RWPE2 (cell line): ENCODE results near the gene PPP6R3.

Experiments used
- ATAC-seq: fragments of 200-7000 bp; cut with Tn5 transposase; 3 replicates; pipeline ENCODE4 v1.9.1; 2021; ENCODE audit warnings: low read depth
- DNase-seq: peaks from one replicate; pipeline ENCODE4 v3.0.0-alpha.2; 2020; ENCODE audit warnings: low spot score
- H3K27ac ChIP-seq: fragments of 450-650 bp; 2 replicates; pipeline ENCODE4 v1.5.1; 2017; ENCODE audit warnings: mild to moderate bottlenecking; ENCODE audit not compliant: poor library complexity, severe bottlenecking
- H3K27me3 ChIP-seq: fragments of 250-450 bp; sonication (Bioruptor Pico); 2 replicates; pipeline ENCODE4 v1.5.1; 2021; ENCODE audit warnings: mild to moderate bottlenecking, moderate library complexity; ENCODE audit not compliant: insufficient read depth, poor library complexity, severe bottlenecking
- H3K36me3 ChIP-seq: fragments of 250-450 bp; sonication (Bioruptor Pico); 2 replicates; pipeline ENCODE4 v1.5.1; 2020; ENCODE audit warnings: low read depth, mild to moderate bottlenecking, moderate library complexity
- H3K4me1 ChIP-seq: fragments of 250-450 bp; sonication (Bioruptor Pico); 2 replicates; pipeline ENCODE4 v1.5.1; 2021; ENCODE audit warnings: mild to moderate bottlenecking, moderate library complexity; ENCODE audit not compliant: insufficient read depth, poor library complexity, severe bottlenecking
- H3K4me3 ChIP-seq: fragments of 250-450 bp; sonication (Bioruptor Pico); 2 replicates; pipeline ENCODE4 v1.5.1; 2021; ENCODE audit warnings: mild to moderate bottlenecking, moderate library complexity; ENCODE audit not compliant: severe bottlenecking
- H3K9me3 ChIP-seq: fragments of 250-450 bp; sonication (Bioruptor Pico); 2 replicates; pipeline ENCODE4 v1.5.1; 2021; ENCODE audit warnings: mild to moderate bottlenecking, moderate library complexity; ENCODE audit not compliant: severe bottlenecking
- CTCF ChIP-seq: fragments of 450-650 bp; IDR thresholded peaks from one replicate; pipeline ENCODE4 v1.5.1; 2017; ENCODE audit warnings: mild to moderate bottlenecking, moderate library complexity; ENCODE audit not compliant: poor library complexity, severe bottlenecking

PPP6R3 gene

GRCh38 chr11:68584991-68585524 is 124.5 kb downstream of the PPP6R3 start:
- peaks cover 66% of the 10 kb centered on the region for H3K36me3 ChIP-seq
- no peak for TF ChIP-seq CTCF

GRCh38 chr11:68589547-68590216 is 129.1 kb downstream of the PPP6R3 start:
- no peak overlapping the region for H3K4me3 ChIP-seq
- DNase-seq = no peak
- TF ChIP-seq CTCF = no peak
- no peaks in the 10 kb centered on the region for H3K27me3 ChIP-seq
- no peaks in the 10 kb centered on the region for H3K4me1 ChIP-seq
- no peak for ATAC-seq
- H3K9me3 ChIP-seq = no peaks in the 10 kb centered on the region
- H3K36me3 ChIP-seq = peaks cover 94% of the 10 kb centered on the region
- no peak overlapping the region for H3K27ac ChIP-seq

More at GRCh38 chr11:68584991-68585524, 124.5 kb downstream of the PPP6R3 start:
- Histone ChIP-seq H3K4me1 (peaks cover 17% of the 10 kb centered on the region), H3K9me3 (no peaks in the 10 kb centered on the region), H3K4me3 (no peak overlapping the region), H3K27ac (no peak overlapping the region), H3K27me3 (no peaks in the 10 kb centered on the region)
- ATAC-seq (no peak; the same call in 2 of the 3 replicates), DNase-seq (no peak)

- Histone ChIP-seq H3K4me3 (no peak overlapping the region), H3K27ac (no peak overlapping the region), H3K9me3 (no peaks in the 10 kb centered on the region), H3K27me3 (no peaks in the 10 kb centered on the region), H3K36me3 (peaks cover 93% of the 10 kb centered on the region), H3K4me1 (no peaks in the 10 kb centered on the region)
- TF ChIP-seq CTCF = no peak
- no peak for DNase-seq
- ATAC-seq = no peak
Measured at GRCh38 chr11:68591719-68592118, 131.2 kb downstream of the PPP6R3 start.

- ATAC-seq = no peak
- H3K27me3 ChIP-seq = no peaks in the 10 kb centered on the region
- H3K4me3 ChIP-seq = no peak overlapping the region
- TF ChIP-seq CTCF = no peak
- no peak for DNase-seq
- no peak overlapping the region for H3K27ac ChIP-seq
- no peaks in the 10 kb centered on the region for H3K9me3 ChIP-seq
- H3K4me1 ChIP-seq = no peaks in the 10 kb centered on the region
- H3K36me3 ChIP-seq = peaks cover 96% of the 10 kb centered on the region
Measured at GRCh38 chr11:68593441-68593840, 132.9 kb downstream of the PPP6R3 start.

GRCh38 chr11:68594123-68594522 is 133.6 kb downstream of the PPP6R3 start:
- no peak for ATAC-seq
- Histone ChIP-seq H3K27me3 (no peaks in the 10 kb centered on the region), H3K36me3 (peaks cover 98% of the 10 kb centered on the region), H3K4me3 (no peak overlapping the region), H3K4me1 (no peaks in the 10 kb centered on the region), H3K9me3 (no peaks in the 10 kb centered on the region), H3K27ac (no peak overlapping the region)
- no peak for DNase-seq
- TF ChIP-seq CTCF = no peak
